DND-41 (cell line): ENCODE measurements around the gene EXOC3L1.

Experiments used
- ATAC-seq: fragments of 200-7000 bp; cut with Tn5 transposase; 3 replicates; pipeline ENCODE4 v1.9.1; 2021; ENCODE audit warnings: low read depth; ENCODE audit not compliant: insufficient read depth
- DNase-seq: peaks from one replicate; pipeline ENCODE4 v3.0.0-alpha.2; 2020
- H2AFZ ChIP-seq: 2 replicates; pipeline ENCODE4 v1.6.0; 2012; ENCODE audit warnings: low read depth, low read length
- H3K27ac ChIP-seq: 2 replicates; pipeline ENCODE4 v1.5.1; 2012; ENCODE audit warnings: low read length, inconsistent platforms
- H3K27me3 ChIP-seq: fragments of 200-600 bp; sonication (generic); 2 replicates; pipeline ENCODE4 v1.6.0; 2012; ENCODE audit warnings: low read length, mild to moderate bottlenecking, inconsistent platforms; ENCODE audit not compliant: insufficient read depth, poor library complexity
- H3K36me3 ChIP-seq: 2 replicates; pipeline ENCODE4 v1.5.1; 2012; ENCODE audit warnings: low read length, inconsistent platforms; ENCODE audit not compliant: insufficient read depth
- H3K4me1 ChIP-seq: 2 replicates; pipeline ENCODE4 v1.5.1; 2012; ENCODE audit warnings: mild to moderate bottlenecking, low read length; ENCODE audit not compliant: insufficient read depth
- H3K4me2 ChIP-seq: 2 replicates; pipeline ENCODE4 v1.6.0; 2012; ENCODE audit warnings: mild to moderate bottlenecking, moderate library complexity, low read length, inconsistent platforms; ENCODE audit not compliant: insufficient read depth
- H3K4me3 ChIP-seq, 2 experiments: fragments of 200-600 bp in 1 of 2; shearing (Covaris generic) in 1 of 2; 2 replicates each; pipeline ENCODE4 v1.5.1; 2012 to 2016; ENCODE audit warnings: inconsistent platforms in 2 of 2, low read length in 2 of 2, mild to moderate bottlenecking in 2 of 2, low read depth in 1 of 2, moderate library complexity in 1 of 2
- H3K79me2 ChIP-seq: 2 replicates; pipeline ENCODE4 v1.6.0; 2012; ENCODE audit warnings: low read length, inconsistent platforms; ENCODE audit not compliant: insufficient read depth
- H3K9ac ChIP-seq: 2 replicates; pipeline ENCODE4 v1.6.0; 2012; ENCODE audit warnings: low read depth, mild to moderate bottlenecking, inconsistent platforms, low read length, moderate library complexity
- H3K9me3 ChIP-seq: 2 replicates; pipeline ENCODE4 v1.5.1; 2012; ENCODE audit warnings: low read length, moderate library complexity, mild to moderate bottlenecking, inconsistent platforms; ENCODE audit not compliant: insufficient read depth, severe bottlenecking
- H4K20me1 ChIP-seq: 2 replicates; pipeline ENCODE4 v1.6.0; 2012; ENCODE audit warnings: low read length; ENCODE audit not compliant: insufficient read depth
- EZH2 ChIP-seq: IDR thresholded peaks from 3 replicates; pipeline ENCODE4 v1.6.1; 2012; ENCODE audit warnings: borderline replicate concordance, low read depth, mild to moderate bottlenecking, moderate library complexity, low read length, inconsistent platforms; ENCODE audit not compliant: severe bottlenecking
- TF ChIP-seq, protein P1 (sequence below): IDR thresholded peaks from 2 replicates; pipeline ENCODE4 v1.5.1; 2012; ENCODE audit warnings: borderline replicate concordance, low read length, moderate library complexity, mild to moderate bottlenecking; ENCODE audit not compliant: poor library complexity, severe bottlenecking; ENCODE audit errors: extremely low read depth

Gene EXOC3L1

DNA sequence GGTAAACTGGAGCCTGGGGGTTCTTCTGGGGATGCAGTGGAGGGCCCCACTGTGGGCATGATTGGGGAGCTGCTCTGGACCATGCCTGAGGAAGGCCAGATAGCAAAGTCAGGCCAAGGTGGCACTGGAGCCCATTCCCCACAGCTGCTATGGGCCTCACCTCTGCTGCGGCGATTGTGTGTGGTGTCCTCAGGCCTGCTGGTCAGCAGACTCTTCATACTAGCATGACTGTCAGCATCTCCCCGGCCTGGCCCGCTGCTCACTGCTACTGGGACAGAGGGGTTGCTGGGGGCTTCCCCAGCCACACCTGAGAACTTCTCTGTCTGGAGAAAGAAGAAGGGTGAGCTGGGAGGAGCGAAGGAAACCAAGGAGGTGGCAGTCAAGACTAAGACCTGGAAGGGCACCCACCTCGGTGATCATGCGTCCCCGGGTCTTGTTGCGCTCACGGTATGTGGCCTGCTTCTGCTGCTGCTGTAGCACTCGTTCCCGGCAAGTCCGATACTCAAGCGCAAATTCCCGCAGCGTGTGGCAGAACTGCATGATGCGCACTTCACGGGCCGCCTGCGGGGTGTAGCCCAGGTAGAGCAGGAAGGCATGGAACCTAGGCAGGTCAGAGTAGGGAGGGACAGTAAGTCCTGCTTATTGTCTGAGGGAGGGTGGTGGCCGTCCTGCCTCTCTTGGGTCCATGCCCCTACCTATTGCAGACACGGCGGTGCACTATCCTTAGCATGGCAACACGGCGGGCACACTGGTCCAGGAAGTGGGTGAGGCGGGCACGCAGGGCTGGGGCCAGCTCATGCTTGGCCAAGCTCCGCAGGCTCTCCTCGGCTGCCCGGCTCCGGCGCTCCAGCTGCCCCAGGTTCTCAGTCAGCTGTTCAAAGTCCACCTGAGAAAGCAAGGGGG lies 40.2 kb upstream of the EXOC3L1 start:
- H4K20me1 ChIP-seq, result peaks cover 22% of the 10 kb centered on the region; the same call in 1 of the 2 replicates
- no peak for ATAC-seq
- TF ChIP-seq EZH2, result no peak
- TF ChIP-seq, protein P1, sequence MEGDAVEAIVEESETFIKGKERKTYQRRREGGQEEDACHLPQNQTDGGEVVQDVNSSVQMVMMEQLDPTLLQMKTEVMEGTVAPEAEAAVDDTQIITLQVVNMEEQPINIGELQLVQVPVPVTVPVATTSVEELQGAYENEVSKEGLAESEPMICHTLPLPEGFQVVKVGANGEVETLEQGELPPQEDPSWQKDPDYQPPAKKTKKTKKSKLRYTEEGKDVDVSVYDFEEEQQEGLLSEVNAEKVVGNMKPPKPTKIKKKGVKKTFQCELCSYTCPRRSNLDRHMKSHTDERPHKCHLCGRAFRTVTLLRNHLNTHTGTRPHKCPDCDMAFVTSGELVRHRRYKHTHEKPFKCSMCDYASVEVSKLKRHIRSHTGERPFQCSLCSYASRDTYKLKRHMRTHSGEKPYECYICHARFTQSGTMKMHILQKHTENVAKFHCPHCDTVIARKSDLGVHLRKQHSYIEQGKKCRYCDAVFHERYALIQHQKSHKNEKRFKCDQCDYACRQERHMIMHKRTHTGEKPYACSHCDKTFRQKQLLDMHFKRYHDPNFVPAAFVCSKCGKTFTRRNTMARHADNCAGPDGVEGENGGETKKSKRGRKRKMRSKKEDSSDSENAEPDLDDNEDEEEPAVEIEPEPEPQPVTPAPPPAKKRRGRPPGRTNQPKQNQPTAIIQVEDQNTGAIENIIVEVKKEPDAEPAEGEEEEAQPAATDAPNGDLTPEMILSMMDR, result no peak
- no peak overlapping the region for H3K9ac ChIP-seq
- no peak for DNase-seq
- no peak overlapping the region for H2AFZ ChIP-seq
- H3K79me2 ChIP-seq, result peaks cover 38% of the 10 kb centered on the region
- no peaks in the 10 kb centered on the region for H3K9me3 ChIP-seq
- no peak overlapping the region for H3K4me2 ChIP-seq
- peaks cover 65% of the 10 kb centered on the region for H3K36me3 ChIP-seq
- no peaks in the 10 kb centered on the region for H3K27me3 ChIP-seq
- H3K27ac ChIP-seq, result no peak overlapping the region
- peaks cover 35% of the 10 kb centered on the region for H3K4me1 ChIP-seq
- H3K4me3 ChIP-seq, result no peak overlapping the region

DNA sequence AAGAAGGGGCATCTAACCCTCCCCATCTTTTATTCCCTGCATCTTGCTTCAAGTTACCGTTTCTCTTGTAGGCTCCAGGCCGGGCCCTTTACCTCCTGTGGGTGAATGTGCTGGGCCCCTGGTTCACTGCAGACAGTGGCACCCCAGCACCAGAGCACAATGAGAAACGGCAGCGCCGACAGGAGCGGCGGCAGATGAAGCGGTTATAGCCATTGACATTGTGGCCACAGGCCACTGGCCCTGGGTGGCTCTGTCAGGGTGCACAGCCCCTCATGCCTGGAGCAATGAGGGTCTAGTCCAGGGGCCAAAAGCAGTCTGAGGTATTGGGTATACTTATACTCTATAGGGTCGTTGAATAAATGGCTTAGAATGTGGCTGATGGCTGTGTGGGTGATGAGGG lies 39.0 kb upstream of the EXOC3L1 start:
- Histone ChIP-seq H3K27me3 (no peaks in the 10 kb centered on the region), H3K4me2 (0 out of 2 replicates have a peak overlapping the region, but pooled peaks have one; percentile 98), H3K36me3 (peaks cover 55% of the 10 kb centered on the region), H3K79me2 (peaks cover 28% of the 10 kb centered on the region), H3K9ac (no peak overlapping the region), H3K9me3 (no peaks in the 10 kb centered on the region), H3K4me3 (no peak overlapping the region), H3K27ac (no peak overlapping the region), H4K20me1 (peaks cover 22% of the 10 kb centered on the region; the same call in 1 of the 2 replicates), H3K4me1 (peaks cover 33% of the 10 kb centered on the region), H2AFZ (no peak overlapping the region)
- TF ChIP-seq EZH2, result no peak
- TF ChIP-seq, protein P1, result no peak
- DNase-seq, result no peak
- no peak for ATAC-seq

DNA sequence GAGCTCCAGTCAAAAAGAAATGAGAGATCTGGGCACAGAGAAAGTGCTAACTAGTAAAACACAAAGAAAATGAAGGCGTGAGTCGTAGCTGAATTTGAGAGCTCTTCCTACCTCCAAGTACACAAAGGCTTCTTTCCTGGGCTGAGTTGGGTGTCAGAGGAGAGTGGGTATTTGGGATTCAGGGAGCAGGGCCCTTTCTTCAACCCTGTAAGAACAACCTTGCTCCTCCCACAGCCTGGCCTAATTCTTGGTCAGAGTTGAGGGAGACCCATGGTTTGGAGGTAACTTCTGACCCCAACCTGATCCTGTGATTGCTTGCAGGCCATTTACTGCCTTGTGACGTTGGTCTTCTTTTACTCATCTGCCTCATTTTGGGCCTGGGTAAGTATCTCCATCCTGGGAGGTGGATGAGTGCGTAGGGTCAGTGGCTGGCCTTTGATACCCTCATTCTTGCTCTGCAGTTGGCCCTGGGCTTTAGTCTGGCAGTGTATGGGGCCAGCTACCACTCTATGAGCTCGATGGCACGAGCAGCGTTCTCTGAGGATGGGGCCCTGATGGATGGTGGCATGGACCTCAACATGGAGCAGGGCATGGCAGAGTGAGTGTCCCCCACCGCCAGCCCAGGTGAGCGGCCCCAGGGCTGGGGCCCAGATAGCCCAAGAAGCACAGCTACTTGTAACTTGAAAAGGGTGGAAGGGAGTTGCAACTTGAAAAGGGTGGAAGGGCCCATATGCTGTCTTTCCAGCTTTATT lies 38.3 kb upstream of the EXOC3L1 start:
- peaks cover 33% of the 10 kb centered on the region for H3K4me1 ChIP-seq
- peak overlapping the region; percentile 98 for H3K4me2 ChIP-seq
- H3K9me3 ChIP-seq, result no peaks in the 10 kb centered on the region
- H3K79me2 ChIP-seq, result peaks cover 28% of the 10 kb centered on the region
- no peak for TF ChIP-seq EZH2
- H3K36me3 ChIP-seq, result peaks cover 51% of the 10 kb centered on the region
- H3K4me3 ChIP-seq, result peak overlapping the region; percentile 77 to 89; a peak in 3 of 4 replicates
- no peak for ATAC-seq
- DNase-seq, result no peak
- 0 out of 2 replicates have a peak overlapping the region, but pooled peaks have one; percentile 81 for H3K27ac ChIP-seq
- peak overlapping the region; percentile 78 for H3K9ac ChIP-seq
- no peak overlapping the region for H2AFZ ChIP-seq
- H4K20me1 ChIP-seq, result peaks cover 22% of the 10 kb centered on the region; the same call in 1 of the 2 replicates
- H3K27me3 ChIP-seq, result no peaks in the 10 kb centered on the region

DNA sequence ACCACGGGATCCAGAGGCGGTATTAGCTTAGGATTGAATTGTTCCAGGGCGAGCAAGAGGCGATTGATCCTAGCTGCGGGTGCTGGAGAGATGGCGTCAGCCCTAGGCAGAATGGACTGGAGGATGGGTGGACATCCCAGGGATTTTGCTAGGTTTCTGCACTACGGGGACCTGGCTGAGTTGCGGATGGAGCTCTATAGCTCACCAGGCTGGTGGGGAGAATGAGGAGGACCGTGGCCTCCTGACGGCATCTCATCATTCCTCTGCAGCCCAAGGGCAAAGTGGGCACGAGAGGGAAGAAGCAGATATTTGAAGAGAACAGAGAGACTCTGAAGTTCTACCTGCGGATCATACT lies 37.6 kb upstream of the EXOC3L1 start:
- Histone ChIP-seq H3K9me3 (no peaks in the 10 kb centered on the region), H2AFZ (peak overlapping the region; percentile 93), H3K79me2 (peaks cover 28% of the 10 kb centered on the region), H4K20me1 (peaks cover 22% of the 10 kb centered on the region; the same call in 1 of the 2 replicates), H3K27me3 (no peaks in the 10 kb centered on the region), H3K27ac (peak overlapping the region; percentile 81), H3K4me3 (peak overlapping the region; percentile 77 to 89), H3K36me3 (peaks cover 49% of the 10 kb centered on the region), H3K9ac (peak overlapping the region; percentile 78), H3K4me1 (peaks cover 33% of the 10 kb centered on the region), H3K4me2 (peak overlapping the region; percentile 98)
- ATAC-seq (no peak), DNase-seq (no peak)
- TF ChIP-seq, protein P1, result no peak
- TF ChIP-seq EZH2, result no peak
